ENCODE measurements around the gene EVA1A.

Gene EVA1A

DNA sequence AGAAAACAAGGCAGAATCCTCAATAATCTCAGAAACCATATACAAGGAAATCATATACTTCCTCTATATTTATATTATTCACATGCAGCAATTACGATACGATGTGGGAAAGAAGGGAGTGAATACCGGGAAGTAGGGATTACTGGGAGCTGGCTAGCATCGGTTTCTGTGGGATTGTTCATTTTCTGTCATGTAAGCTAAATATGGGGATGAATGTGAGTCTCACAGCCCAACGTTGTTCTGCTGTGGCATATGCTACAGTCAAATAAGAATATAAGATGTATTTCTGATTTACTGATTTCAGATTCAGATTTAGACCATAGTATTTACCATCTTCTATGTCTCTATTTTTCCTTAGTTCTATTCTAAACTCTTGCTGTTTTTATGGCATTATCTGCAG lies 113.6 kb downstream of the EVA1A start:
- no peak for DNase-seq (ENCODE audit: low spot score)
- Histone ChIP-seq H3K4me3 (no peak overlapping the region), H3K27ac (no peak overlapping the region)
- TF ChIP-seq, protein P1, sequence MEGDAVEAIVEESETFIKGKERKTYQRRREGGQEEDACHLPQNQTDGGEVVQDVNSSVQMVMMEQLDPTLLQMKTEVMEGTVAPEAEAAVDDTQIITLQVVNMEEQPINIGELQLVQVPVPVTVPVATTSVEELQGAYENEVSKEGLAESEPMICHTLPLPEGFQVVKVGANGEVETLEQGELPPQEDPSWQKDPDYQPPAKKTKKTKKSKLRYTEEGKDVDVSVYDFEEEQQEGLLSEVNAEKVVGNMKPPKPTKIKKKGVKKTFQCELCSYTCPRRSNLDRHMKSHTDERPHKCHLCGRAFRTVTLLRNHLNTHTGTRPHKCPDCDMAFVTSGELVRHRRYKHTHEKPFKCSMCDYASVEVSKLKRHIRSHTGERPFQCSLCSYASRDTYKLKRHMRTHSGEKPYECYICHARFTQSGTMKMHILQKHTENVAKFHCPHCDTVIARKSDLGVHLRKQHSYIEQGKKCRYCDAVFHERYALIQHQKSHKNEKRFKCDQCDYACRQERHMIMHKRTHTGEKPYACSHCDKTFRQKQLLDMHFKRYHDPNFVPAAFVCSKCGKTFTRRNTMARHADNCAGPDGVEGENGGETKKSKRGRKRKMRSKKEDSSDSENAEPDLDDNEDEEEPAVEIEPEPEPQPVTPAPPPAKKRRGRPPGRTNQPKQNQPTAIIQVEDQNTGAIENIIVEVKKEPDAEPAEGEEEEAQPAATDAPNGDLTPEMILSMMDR (IDR thresholded peaks at IDR 0.05), result no peak

All from coronary artery (tissue), 2 donors.